ENCODE results near the gene CCR5. TPM values are rescaled to one million over a fixed set of nuclear protein-coding genes. Genes with fewer than 3 reads are reported as not detected.

The CCR5 gene
- polyA plus RNA-seq, 6 donors from 2014 or later, result 0.17 TPM; not detected in 5

GRCh38 chr3:46407970-46408369 lies 37.2 kb downstream of the CCR5 start:
- peaks cover 21 to 36% (median 26%) of the 10 kb centered on the region in 3 donors for H3K4me1 Mint-ChIP-seq
- no peaks in the 10 kb centered on the region for H3K36me3 Mint-ChIP-seq
- peak overlapping the region; percentile 56 to 94 (median 88) for H3K4me3 Mint-ChIP-seq
- peak overlapping the region in 3 of 6 donors; percentile 26 to 94 (median 49) for H3K27ac Mint-ChIP-seq
- no peaks in the 10 kb centered on the region for H3K27me3 Mint-ChIP-seq
- ATAC-seq (ENCODE audit: low read depth in 2 of 2), result no peak
- H3K9me3 Mint-ChIP-seq, result peaks cover 0 to 3% (median 0%) of the 10 kb centered on the region in 7 donors
- DNase-seq, result no peak

DNA sequence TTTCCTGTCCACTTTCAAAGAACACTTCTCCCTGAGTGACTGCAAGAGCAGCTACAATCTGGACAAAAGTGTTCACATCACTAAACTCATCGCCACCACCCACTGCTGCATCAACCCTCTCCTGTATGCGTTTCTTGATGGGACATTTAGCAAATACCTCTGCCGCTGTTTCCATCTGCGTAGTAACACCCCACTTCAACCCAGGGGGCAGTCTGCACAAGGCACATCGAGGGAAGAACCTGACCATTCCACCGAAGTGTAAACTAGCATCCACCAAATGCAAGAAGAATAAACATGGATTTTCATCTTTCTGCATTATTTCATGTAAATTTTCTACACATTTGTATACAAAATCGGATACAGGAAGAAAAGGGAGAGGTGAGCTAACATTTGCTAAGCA lies 38.1 kb downstream of the CCR5 start:
- peak overlapping the region in 1 of 8 donors; percentile 7 for H3K4me3 Mint-ChIP-seq
- peaks cover 21 to 40% (median 26%) of the 10 kb centered on the region in 3 donors for H3K4me1 Mint-ChIP-seq
- no peak overlapping the region for H3K27ac Mint-ChIP-seq

DNA sequence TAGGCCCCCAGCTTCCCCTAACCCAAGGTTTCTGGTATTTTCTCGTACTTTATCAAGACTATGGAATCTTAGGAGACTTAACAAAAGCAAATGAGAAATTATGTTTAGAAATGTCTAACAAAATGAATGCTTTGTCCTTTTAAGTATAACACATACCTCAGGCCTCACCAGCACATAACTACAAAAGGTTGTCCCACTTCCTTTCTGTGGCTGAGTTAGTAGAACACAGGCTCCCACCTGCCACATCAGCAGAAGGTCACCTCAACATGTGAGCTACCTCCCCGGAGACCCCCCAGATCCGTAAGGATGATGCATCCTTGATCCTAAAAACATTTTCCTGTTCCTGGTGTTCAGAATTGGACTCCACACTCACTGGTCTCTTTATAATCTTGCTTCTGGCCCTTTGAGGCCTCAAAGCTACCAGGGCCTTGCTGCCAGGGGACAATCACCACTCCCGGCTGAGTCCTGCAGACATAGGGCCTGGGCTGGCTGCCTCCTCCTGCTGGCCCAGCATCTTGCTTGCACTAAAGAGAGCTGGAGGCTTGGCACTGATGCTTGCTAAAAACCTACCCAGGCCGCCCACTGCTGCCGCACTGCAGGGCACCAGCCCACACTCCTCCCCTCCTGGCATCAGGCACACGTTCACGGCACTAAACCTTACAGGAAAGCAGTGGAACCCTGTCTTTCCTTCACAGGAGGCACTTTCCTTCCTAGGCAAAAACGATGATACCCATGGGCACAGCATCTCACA lies 39.2 kb downstream of the CCR5 start:
- no peaks in the 10 kb centered on the region for H3K27me3 Mint-ChIP-seq
- H3K36me3 Mint-ChIP-seq, result no peaks in the 10 kb centered on the region
- H3K4me1 Mint-ChIP-seq, result peaks cover 21 to 40% (median 26%) of the 10 kb centered on the region in 3 donors

More for the DNA sequence above, 38.1 kb downstream of the CCR5 start:
- DNase-seq (no peak), ATAC-seq (ENCODE audit: low read depth in 2 of 2) (no peak)
- Mint-ChIP-seq H3K9me3 (no peaks in the 10 kb centered on the region), H3K36me3 (no peaks in the 10 kb centered on the region), H3K27me3 (no peaks in the 10 kb centered on the region)

GRCh38 chr3:46410669-46411068 lies 39.9 kb downstream of the CCR5 start:
- Mint-ChIP-seq H3K4me1 (peaks cover 21 to 35% (median 24%) of the 10 kb centered on the region in 3 donors), H3K9me3 (no peaks in the 10 kb centered on the region), H3K27me3 (no peaks in the 10 kb centered on the region), H3K36me3 (no peaks in the 10 kb centered on the region), H3K27ac (no peak overlapping the region), H3K4me3 (no peak overlapping the region)
- DNase-seq (no peak), ATAC-seq (ENCODE audit: low read depth in 2 of 2) (no peak)

More for the DNA sequence above, 39.2 kb downstream of the CCR5 start:
- no peak overlapping the region for H3K4me3 Mint-ChIP-seq
- no peaks in the 10 kb centered on the region for H3K9me3 Mint-ChIP-seq
- ATAC-seq (ENCODE audit: low read depth in 2 of 2) (no peak), DNase-seq (no peak)
- H3K27ac Mint-ChIP-seq, result peak overlapping the region in 1 of 6 donors; percentile 34

DNA sequence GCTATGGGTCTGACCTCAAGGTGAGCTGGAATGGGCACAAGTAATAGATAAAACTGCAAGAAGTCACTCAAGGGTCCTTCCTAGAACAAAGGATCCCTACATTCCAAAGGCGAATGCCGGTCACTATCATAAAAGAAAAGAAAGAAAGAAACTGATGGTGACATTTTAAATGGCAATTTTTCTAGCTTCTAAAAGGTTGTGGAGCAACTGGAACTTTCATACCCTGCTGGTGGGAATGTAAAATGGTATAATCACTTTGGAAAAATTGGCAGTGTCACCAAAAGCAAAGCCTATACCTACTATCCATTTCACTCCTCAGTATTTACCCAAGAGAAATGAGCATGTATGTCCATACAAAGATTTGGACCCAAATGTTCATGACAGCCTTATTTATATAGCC lies 40.5 kb downstream of the CCR5 start:
- Mint-ChIP-seq H3K27ac (no peak overlapping the region), H3K27me3 (no peaks in the 10 kb centered on the region), H3K4me1 (peaks cover 18 to 29% (median 19%) of the 10 kb centered on the region in 3 donors), H3K9me3 (no peaks in the 10 kb centered on the region), H3K4me3 (no peak overlapping the region), H3K36me3 (no peaks in the 10 kb centered on the region)
- DNase-seq (no peak), ATAC-seq (ENCODE audit: low read depth in 2 of 2) (no peak)

DNA sequence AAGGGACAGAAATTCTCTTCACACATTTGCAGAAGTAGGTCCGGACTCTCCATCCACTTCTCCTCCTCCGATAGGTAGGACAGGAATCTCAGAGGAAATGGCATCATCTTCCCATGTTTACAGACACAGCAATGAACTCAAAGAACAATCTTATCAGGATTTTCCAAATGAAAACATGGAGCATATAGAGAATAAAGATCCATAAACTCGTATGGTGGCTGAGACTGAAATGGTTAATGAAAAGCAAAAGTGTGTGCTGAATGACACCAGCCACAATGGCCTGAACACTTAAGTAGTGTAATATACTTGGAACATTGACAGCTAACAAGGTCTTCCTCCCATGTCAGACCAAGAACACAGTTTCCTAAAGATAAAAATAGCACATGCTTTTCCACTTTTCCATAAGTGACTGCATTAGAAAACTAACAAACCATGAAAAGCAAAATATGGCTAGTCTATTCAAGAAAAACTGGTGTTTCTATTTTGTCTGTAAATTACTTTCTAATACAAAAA lies 42.1 kb downstream of the CCR5 start:
- H3K9me3 Mint-ChIP-seq, result no peaks in the 10 kb centered on the region
- ATAC-seq (ENCODE audit: low read depth in 2 of 2) (no peak), DNase-seq (no peak)
- H3K4me1 Mint-ChIP-seq, result peaks cover 5 to 14% (median 5%) of the 10 kb centered on the region in 3 donors
- no peaks in the 10 kb centered on the region for H3K36me3 Mint-ChIP-seq
- H3K27me3 Mint-ChIP-seq, result no peaks in the 10 kb centered on the region
- H3K4me3 Mint-ChIP-seq, result no peak overlapping the region
- H3K27ac Mint-ChIP-seq, result no peak overlapping the region

GRCh38 chr3:46413951-46414350 lies 43.2 kb downstream of the CCR5 start:
- Mint-ChIP-seq H3K4me1 (peaks cover 0 to 7% (median 0%) of the 10 kb centered on the region in 3 donors), H3K9me3 (no peaks in the 10 kb centered on the region), H3K27me3 (no peaks in the 10 kb centered on the region), H3K4me3 (no peak overlapping the region), H3K27ac (no peak overlapping the region), H3K36me3 (no peaks in the 10 kb centered on the region)
- ATAC-seq (ENCODE audit: low read depth in 2 of 2), result no peak
- no peak for DNase-seq

DNA sequence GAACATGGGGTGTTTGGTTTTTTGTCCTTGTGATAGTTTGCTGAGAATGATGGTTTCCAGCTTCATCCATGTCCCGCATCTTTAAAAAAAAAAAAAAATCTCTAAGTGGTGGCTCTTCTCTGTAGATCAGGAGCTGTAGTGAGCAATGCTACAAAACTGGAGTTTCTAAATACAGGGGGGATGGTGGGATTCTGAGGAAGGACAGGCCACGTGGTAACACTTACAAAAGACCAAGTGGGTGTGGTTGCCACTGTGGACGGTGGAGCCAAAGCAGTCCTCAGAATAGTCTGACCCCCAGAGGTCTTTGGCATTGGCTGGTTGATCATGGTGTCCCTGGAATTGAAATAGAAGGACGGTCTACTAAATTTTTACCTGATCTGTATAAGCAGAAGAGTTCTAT lies 44.0 kb downstream of the CCR5 start:
- Mint-ChIP-seq H3K9me3 (no peaks in the 10 kb centered on the region), H3K36me3 (no peaks in the 10 kb centered on the region), H3K4me3 (no peak overlapping the region), H3K27ac (no peak overlapping the region), H3K4me1 (peaks cover 0 to 7% (median 0%) of the 10 kb centered on the region in 3 donors), H3K27me3 (no peaks in the 10 kb centered on the region)
- DNase-seq, result no peak
- ATAC-seq (ENCODE audit: low read depth in 2 of 2), result no peak

- Mint-ChIP-seq H3K4me1 (peaks cover 0 to 7% (median 0%) of the 10 kb centered on the region in 3 donors), H3K27ac (no peak overlapping the region), H3K36me3 (no peaks in the 10 kb centered on the region), H3K9me3 (no peaks in the 10 kb centered on the region), H3K27me3 (no peaks in the 10 kb centered on the region), H3K4me3 (no peak overlapping the region)
- DNase-seq (no peak), ATAC-seq (ENCODE audit: low read depth in 2 of 2) (no peak)
These were observed 45.5 kb downstream of the CCR5 start for GRCh38 chr3:46416125-46416810.

DNA sequence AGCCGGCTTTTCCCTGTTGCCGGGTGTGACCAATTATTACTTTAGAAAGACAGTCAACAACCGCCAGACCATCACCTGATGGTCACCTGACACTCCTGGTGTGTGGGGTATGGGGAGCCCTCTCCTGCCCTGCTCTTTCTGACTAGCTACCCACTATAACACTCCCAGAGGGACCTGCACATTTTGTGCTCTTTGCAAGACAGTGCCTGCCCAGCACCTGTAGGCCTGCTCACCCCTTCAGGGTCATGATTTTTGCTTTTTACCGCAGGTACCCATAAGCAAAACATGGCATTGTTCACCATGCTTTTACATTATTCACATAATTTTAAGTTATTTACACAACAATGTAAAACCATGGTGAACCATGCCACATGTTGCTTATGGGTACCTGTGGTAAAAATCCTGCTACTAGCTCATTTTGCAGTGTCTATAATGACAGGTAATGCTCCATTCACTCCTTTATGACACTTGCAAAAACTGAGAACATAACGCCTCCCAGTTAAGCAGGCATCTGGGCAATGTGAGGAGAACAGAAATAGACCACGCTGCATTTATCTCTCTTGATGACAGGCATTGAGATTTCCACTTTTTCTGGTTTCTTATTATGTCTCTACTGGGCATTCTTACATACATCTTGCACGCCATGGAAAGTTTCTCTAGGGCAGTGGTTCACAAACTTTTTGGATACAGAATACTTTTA lies 46.2 kb downstream of the CCR5 start:
- H3K4me1 Mint-ChIP-seq, result peaks cover 0 to 7% (median 0%) of the 10 kb centered on the region in 3 donors
- H3K27me3 Mint-ChIP-seq, result no peaks in the 10 kb centered on the region
- no peaks in the 10 kb centered on the region for H3K36me3 Mint-ChIP-seq
- H3K9me3 Mint-ChIP-seq, result no peaks in the 10 kb centered on the region
- no peak for DNase-seq
- no peak overlapping the region for H3K4me3 Mint-ChIP-seq
- no peak overlapping the region for H3K27ac Mint-ChIP-seq
- no peak for ATAC-seq (ENCODE audit: low read depth in 2 of 2)

DNA sequence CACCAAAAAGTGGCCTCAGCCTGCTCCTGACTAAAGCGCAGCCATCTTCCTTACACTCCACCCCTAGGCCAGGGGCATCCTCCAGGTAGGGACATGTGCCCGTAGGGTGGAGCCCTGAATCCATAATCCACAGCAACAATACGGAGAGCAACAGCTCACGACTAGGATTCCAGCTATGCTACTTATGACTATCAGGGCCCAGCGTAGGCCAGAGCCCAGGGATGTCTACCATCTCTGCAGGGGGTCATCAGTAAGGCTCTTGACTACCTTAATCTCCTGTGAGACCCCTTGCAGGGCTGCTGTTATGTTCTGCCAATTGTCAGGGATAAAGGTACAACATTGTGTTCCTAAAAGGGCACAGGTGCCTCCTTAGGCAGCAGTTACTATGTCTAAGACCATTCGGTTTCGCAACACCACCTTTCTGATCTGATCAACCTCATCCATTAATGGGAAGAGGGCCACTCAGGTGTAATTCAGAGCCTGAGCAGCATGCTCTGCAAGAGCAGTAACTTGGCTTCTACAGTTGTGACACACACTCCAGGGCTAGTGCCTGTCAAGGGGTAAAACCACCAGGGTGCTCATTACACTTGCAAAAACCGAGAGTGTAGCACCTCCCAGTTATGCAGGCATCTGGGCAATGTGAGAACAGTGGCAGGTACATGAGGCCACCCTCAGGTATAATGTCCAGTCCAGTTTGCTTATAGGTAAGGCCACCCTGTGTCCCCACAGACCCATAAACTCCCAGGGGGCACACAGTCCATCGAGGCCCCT lies 47.3 kb downstream of the CCR5 start:
- H3K27ac Mint-ChIP-seq, result no peak overlapping the region
- ATAC-seq (ENCODE audit: low read depth in 2 of 2), result no peak
- peaks cover 0 to 4% (median 0%) of the 10 kb centered on the region in 3 donors for H3K4me1 Mint-ChIP-seq
- H3K27me3 Mint-ChIP-seq, result no peaks in the 10 kb centered on the region
- no peak overlapping the region for H3K4me3 Mint-ChIP-seq
- DNase-seq, result no peak
- no peaks in the 10 kb centered on the region for H3K9me3 Mint-ChIP-seq
- no peaks in the 10 kb centered on the region for H3K36me3 Mint-ChIP-seq

DNA sequence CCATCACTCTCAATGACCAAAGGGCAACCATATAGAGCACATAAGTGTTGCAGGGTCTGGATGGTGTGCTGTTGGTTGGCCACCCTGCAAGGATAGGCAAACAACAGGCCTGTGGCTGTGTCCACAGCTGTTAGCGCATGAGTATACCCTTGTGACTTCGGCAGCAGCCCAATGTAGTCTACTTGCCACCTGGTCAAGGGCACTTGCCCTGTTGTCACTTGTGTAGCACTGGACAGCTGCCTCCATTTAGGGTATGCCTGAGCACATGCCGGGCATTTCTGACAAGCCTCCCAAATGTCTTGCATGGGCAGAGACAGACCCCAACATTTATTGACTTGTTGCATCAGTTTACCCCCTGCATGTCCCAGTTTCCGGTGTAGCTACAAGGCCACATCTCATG lies 49.1 kb downstream of the CCR5 start:
- H3K4me1 Mint-ChIP-seq, result no peaks in the 10 kb centered on the region
- H3K27me3 Mint-ChIP-seq, result no peaks in the 10 kb centered on the region
- DNase-seq (no peak), ATAC-seq (ENCODE audit: low read depth in 2 of 2) (no peak)
- no peaks in the 10 kb centered on the region for H3K9me3 Mint-ChIP-seq
- no peak overlapping the region for H3K27ac Mint-ChIP-seq
- H3K4me3 Mint-ChIP-seq, result no peak overlapping the region
- no peaks in the 10 kb centered on the region for H3K36me3 Mint-ChIP-seq

GRCh38 chr3:46420931-46421330 lies 50.2 kb downstream of the CCR5 start:
- Mint-ChIP-seq H3K4me1 (no peaks in the 10 kb centered on the region), H3K27ac (no peak overlapping the region), H3K36me3 (no peaks in the 10 kb centered on the region), H3K27me3 (no peaks in the 10 kb centered on the region), H3K4me3 (no peak overlapping the region), H3K9me3 (no peaks in the 10 kb centered on the region)
- DNase-seq, result no peak
- ATAC-seq (ENCODE audit: low read depth in 2 of 2), result no peak

Data from naive B cell (primary cell).